Spinal cord (tissue), 10 donors: Measurements from ENCODE around the gene DYNC1H1. TPM values are rescaled to one million over a fixed set of nuclear protein-coding genes. Genes with fewer than 3 reads are reported as not detected.
A peak's percentile ranks its signal among the peaks of the same experiment; 100 is the strongest.

ENCODE experiments used
- DNase-seq, 6 donors: peaks; one replicate each; pipeline versions ENCODE4 v3.0.0 to v3.0.0-alpha.2; 2013 to 2015; ENCODE audit warnings: low spot score in 6 of 6, low read depth in 4 of 6
- H3K27ac ChIP-seq: one replicate; pipeline ENCODE4 v1.5.1; 2013; ENCODE audit warnings: low read depth, low read length, control low read depth
- H3K27me3 ChIP-seq: one replicate; pipeline ENCODE4 v1.6.1; 2013; ENCODE audit warnings: low read length; ENCODE audit not compliant: control insufficient read depth, insufficient read depth
- H3K36me3 ChIP-seq: one replicate; pipeline ENCODE4 v1.6.1; 2013; ENCODE audit warnings: low read length; ENCODE audit not compliant: control insufficient read depth, insufficient read depth
- H3K4me1 ChIP-seq: one replicate; pipeline ENCODE4 v1.6.1; 2013; ENCODE audit warnings: low read length; ENCODE audit not compliant: control insufficient read depth, insufficient read depth
- H3K4me3 ChIP-seq: one replicate; pipeline ENCODE4 v1.5.1; 2013; ENCODE audit warnings: low read depth, low read length, control low read depth
- H3K9me3 ChIP-seq: one replicate; pipeline ENCODE4 v1.6.1; 2013; ENCODE audit warnings: low read length; ENCODE audit not compliant: control insufficient read depth, insufficient read depth
- WGBS: methylation state at CpG from one replicate; pipeline ENCODE4 v1.1.5; 2013; ENCODE audit warnings: missing lambda C conversion rate; ENCODE audit not compliant: insufficient coverage; 5-methylcytosine and 5-hydroxymethylcytosine counted together
- polyA plus RNA-seq, 2 donors: library from polyadenylated mRNA; unstranded; fragments of 120-200 nt; gene quantifications; one replicate each; pipeline ENCODE4 v1.2.1, GENCODE V29; 2013; ENCODE audit not compliant: insufficient read length in 2 of 2
- total RNA-seq, 2 donors: library from RNA; depleted of rRNA in 1 of 2; stranded (reverse); fragments of 120-200 nt in 1 of 2; fragments of >200 nt in 1 of 2; gene quantifications; one replicate each; pipeline versions ENCODE4 v1.2.3 to v1.2.4, GENCODE V29; 2013 to 2014
- donor health status: healthy.

The DYNC1H1 gene
- total and polyA plus RNA-seq, 4 donors = 534 to 818 (median 636) TPM

DNA sequence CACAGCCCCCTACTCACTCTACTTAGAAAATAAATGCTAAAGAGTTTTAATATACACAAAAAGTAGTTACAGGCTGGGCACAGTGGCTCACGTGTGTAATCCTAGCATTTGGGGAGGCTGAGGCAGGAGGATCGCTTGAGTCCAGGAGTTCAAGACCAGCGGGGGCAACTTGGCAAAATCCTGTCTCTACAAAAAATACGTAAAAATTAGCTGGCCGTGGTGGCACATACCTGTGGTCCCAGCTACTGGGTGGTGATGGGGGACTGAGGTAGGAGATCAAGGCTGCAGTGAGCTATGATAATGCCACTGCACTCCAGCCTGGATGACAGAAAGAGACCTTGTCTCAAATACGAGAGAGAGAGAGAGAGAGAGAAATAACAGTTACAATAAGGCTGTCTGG lies 9.9 kb upstream of the DYNC1H1 start:
- peaks cover 5% of the 10 kb centered on the region for H3K36me3 ChIP-seq
- H3K9me3 ChIP-seq = no peaks in the 10 kb centered on the region
- no peak for DNase-seq
- peaks cover 2% of the 10 kb centered on the region for H3K4me1 ChIP-seq
- no peaks in the 10 kb centered on the region for H3K27me3 ChIP-seq
- 82% methylated on average over 5 of the region's 6 CpGs for WGBS
- no peak overlapping the region for H3K27ac ChIP-seq
- H3K4me3 ChIP-seq = no peak overlapping the region

DNA sequence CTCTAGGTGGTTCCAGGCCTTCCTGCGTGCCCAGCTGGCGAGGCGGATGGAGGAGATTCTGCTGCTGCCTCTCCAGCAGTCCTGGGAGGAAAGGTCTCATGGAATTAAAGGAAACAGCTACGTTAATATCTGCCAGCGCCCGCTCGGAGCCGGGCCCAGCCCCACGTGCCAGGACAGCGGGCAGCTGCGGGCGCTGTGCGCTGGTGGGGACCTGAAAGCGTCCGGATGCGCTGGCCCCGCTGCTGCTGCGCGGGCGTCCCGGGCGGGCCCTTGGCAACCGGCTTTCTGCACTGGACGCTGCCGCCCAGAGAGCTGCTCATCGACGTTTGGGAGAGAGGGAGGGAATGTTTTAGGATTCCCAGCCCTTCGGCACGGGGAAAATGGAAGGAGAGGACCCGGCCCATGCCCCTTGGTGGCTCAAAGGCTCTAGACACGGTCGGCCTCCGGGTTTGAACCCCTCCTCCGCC lies 8.6 kb upstream of the DYNC1H1 start:
- Histone ChIP-seq H3K4me3 (no peak overlapping the region), H3K36me3 (peaks cover 5% of the 10 kb centered on the region), H3K9me3 (no peaks in the 10 kb centered on the region), H3K4me1 (no peaks in the 10 kb centered on the region), H3K27me3 (no peaks in the 10 kb centered on the region), H3K27ac (no peak overlapping the region)
- WGBS = 64% methylated on average over 34 of the region's 34 CpGs
- no peak for DNase-seq

DNA sequence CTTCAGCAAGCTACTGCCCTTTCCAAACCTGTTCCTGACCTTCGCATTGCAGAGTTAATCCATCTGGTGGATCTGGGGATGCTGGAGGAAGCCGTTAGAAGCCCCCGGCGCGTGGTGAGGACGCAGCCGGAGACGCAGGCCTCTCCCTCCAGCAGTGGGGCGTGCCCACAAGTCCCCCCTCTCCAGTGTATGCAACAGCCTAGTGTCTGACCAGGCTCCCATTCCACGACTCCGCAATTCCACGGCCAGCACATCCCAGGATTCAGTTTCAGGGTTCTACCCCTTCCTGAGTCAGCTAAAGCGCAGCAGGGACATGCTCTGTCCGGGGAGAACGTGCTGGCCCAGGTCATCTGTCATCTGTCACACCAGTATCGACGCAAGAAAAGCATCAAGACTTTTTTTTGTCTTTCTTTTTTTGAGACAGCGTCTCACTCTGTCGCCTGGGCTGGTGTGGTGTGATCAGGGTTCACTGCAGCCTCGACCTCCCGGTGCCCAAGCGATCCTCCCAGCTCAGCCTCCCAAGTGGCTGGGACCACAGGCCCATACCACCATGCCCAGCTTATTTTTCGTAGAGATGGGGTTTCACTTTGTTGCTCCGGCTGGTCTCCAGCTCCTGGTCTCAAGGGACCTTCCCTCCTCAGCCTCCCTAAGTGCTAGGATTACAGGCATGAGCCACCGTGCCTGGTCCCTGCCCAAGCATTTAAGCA lies 8.0 kb upstream of the DYNC1H1 start:
- Histone ChIP-seq H3K27me3 (no peaks in the 10 kb centered on the region), H3K27ac (no peak overlapping the region), H3K4me1 (peaks cover 4% of the 10 kb centered on the region), H3K4me3 (no peak overlapping the region), H3K9me3 (no peaks in the 10 kb centered on the region), H3K36me3 (peaks cover 5% of the 10 kb centered on the region)
- no peak for DNase-seq
- 85% methylated on average over 23 of the region's 25 CpGs for WGBS

DNA sequence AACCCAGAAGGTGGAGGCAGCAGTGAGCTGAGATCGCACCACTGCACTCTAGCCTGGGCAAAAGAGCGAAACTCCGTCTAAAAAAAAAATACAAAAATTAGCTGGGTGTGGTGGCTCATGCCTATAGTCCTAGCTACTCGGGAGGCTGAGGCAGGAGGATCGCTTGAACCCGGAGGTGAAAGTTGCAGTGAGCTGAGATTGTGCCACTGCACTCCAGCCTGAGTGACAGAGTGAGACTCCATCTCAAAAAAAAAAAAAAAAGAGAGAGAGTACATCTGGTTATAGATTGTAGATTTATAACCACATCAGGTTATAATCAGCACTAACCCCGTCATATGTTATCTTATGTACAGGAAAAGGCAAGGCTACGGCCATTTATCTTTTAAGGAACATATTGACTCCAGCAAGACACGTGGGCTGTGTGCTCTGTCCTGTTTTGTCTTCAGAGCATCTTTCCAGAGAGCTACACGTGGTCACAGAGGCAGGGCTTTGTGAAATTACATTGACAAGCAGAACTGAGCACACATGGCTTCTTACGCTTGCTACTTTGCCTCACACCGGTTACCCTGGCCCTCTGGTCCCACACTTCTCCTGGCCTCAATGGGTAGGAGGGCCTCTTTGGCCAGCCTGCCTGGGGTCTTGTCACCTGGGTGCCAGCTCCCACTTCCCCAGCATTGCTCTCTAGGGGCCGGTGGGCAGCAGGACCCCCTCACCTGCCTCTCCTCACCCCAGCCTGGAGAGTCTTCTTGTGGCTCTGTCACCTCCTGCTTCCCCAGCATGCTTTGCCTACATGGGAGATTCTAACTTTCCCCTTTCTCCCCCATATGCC lies 6.8 kb upstream of the DYNC1H1 start:
- no peaks in the 10 kb centered on the region for H3K9me3 ChIP-seq
- H3K27ac ChIP-seq = no peak overlapping the region
- H3K36me3 ChIP-seq = peaks cover 5% of the 10 kb centered on the region
- no peak overlapping the region for H3K4me3 ChIP-seq
- 75% methylated on average over 7 of the region's 13 CpGs for WGBS
- H3K27me3 ChIP-seq = no peaks in the 10 kb centered on the region
- H3K4me1 ChIP-seq = peaks cover 12% of the 10 kb centered on the region
- DNase-seq = no peak

DNA sequence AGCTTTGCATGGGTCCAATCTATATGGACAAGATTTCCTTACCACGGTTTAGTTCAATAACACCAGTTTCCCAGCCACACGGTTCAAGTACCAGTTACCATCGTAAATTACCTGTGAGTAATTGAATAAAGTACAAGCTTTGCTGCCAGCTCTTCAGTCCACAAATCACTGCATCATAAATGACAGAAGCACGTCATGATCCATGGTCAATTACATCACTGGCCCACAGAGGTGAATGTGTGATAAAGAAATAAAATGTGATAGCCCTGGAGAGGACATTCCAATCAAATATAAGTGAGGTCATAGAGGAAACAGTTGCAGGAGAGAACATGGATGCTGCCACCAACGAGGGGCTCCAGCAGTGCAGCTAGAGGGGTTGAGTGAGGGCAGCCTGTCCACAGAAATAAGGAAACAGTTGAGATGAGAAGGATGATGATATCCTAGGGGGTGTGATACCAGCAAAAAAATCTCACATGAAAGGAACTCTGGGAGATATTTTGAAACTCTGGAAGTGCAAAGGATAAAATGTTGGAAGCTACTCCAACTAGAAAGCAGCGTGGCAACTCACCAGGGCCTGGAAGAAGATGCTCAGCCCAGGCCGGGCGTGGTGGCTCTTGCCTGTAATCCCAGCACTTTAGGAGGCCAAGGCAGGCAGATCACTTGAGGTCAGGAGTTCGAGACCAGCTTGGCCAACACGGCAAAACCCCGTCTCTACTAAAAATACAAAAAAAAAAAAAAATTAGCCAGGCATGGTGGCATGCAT lies 5.8 kb upstream of the DYNC1H1 start:
- DNase-seq = no peak
- no peak overlapping the region for H3K27ac ChIP-seq

DNA sequence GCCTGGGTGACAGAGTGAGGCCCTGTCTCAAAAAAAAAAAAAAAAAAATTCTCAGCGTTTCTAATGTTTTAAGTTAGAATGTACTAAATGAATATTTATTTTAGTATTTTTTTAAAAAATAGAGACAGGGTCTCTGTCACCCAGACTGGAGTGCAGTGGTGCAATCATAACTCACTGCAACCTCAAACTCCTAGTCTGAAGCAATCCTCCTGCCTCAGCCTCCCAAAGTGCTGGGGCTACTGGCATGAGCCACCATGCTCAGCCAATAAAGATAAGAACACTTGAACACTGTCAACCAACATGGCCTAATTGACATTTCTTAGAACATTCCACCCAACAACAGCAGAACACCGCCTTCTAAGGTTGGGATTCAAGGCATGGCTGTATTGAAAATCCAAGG lies 5.1 kb upstream of the DYNC1H1 start:
- Histone ChIP-seq H3K4me3 (no peak overlapping the region), H3K36me3 (peaks cover 5% of the 10 kb centered on the region), H3K4me1 (peaks cover 23% of the 10 kb centered on the region), H3K27ac (no peak overlapping the region), H3K9me3 (no peaks in the 10 kb centered on the region), H3K27me3 (no peaks in the 10 kb centered on the region)
- no peak for DNase-seq
- WGBS = no CpG with 5 or more reads among the region's 2 CpGs

More for the DNA sequence above, 5.8 kb upstream of the DYNC1H1 start:
- peaks cover 18% of the 10 kb centered on the region for H3K4me1 ChIP-seq
- no peak overlapping the region for H3K4me3 ChIP-seq
- no peaks in the 10 kb centered on the region for H3K27me3 ChIP-seq
- 90% methylated on average over 4 of the region's 11 CpGs for WGBS
- H3K36me3 ChIP-seq = peaks cover 5% of the 10 kb centered on the region
- H3K9me3 ChIP-seq = no peaks in the 10 kb centered on the region

DNA sequence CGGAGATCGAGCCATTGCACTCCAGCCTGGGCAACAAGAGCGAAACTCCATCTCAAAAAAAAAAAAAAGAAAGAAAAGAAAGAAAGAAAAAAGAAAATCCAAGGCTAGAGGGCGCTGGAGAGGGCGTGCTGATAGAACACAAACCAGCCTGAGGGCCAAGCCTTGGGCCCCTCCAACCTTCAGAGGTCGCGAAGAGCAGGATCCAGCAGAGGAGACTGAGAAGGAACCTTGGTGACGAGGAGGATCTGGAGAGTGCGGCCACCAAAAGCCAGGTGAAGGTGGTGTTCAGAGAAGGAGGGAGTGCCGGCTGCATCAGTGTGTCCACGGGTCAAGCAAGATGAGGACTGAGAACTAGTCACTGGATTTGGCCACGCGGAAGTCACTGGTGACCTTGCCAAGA lies 4.1 kb upstream of the DYNC1H1 start:
- H3K4me3 ChIP-seq = no peak overlapping the region
- H3K27ac ChIP-seq = no peak overlapping the region
- no peaks in the 10 kb centered on the region for H3K9me3 ChIP-seq
- peaks cover 24% of the 10 kb centered on the region for H3K4me1 ChIP-seq
- peaks cover 8% of the 10 kb centered on the region for H3K36me3 ChIP-seq
- H3K27me3 ChIP-seq = no peaks in the 10 kb centered on the region
- WGBS = 60% methylated on average over 10 of the region's 13 CpGs
- DNase-seq = no peak

DNA sequence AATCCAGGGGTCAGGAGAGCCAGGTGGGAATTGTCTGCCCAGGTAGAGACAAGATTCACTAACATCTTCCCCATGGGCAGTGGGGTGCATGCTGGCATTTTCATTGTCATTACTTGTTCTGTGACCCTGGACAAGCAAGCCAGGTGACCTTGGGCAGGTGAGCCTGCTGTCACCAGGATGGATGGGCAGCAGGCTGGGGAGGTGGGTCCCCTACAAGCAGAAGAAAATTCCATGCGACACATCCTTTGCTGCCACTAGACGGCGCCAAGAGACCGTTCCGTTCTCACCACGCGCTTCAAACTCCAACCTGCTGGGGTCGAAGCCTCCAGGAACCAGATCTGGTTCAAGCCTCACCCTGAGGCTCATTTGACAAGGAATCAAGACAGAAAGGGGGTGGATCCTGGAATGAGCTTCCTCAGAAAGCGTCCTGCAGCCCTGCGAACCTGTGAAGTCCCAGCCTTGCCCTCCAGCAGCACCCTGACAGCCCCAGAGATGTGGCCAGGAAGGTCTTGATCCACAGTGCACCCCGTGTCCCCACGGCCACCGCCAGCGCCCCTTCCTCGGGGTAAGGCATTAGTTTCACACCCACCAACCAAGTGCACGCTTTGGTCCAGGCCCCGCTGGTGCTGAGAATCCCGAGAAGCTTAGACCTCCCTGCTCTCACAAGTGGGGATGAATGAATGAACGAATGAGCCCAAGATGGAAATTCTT lies 3.2 kb upstream of the DYNC1H1 start:
- H3K4me1 ChIP-seq = peaks cover 26% of the 10 kb centered on the region
- no peak overlapping the region for H3K4me3 ChIP-seq
- H3K27ac ChIP-seq = no peak overlapping the region
- no peaks in the 10 kb centered on the region for H3K9me3 ChIP-seq
- no peaks in the 10 kb centered on the region for H3K27me3 ChIP-seq
- DNase-seq = peak in 3 of 6 donors; percentile 43 to 91 (median 88)
- H3K36me3 ChIP-seq = peaks cover 4% of the 10 kb centered on the region
- 13% methylated on average over 15 of the region's 19 CpGs for WGBS
